Measurements from ENCODE around the gene METTL26. TPM values are rescaled to one million over a fixed set of nuclear protein-coding genes. Genes with fewer than 3 reads are reported as not detected.
A peak's percentile ranks its signal among the peaks of the same experiment; 100 is the strongest.

Gene METTL26
- total and polyA plus RNA-seq, 8 donors = 17.3 to 271 (median 197) TPM

- no peak overlapping the region for H3K27ac ChIP-seq
- H3K36me3 ChIP-seq = peaks cover 5 to 33% (median 29%) of the 10 kb centered on the region in 4 donors
- TF ChIP-seq EP300 (IDR thresholded peaks at IDR 0.05) = no peak
- no peak for TF ChIP-seq POLR2A (IDR thresholded peaks at IDR 0.05)
- TF ChIP-seq POLR2AphosphoS5 (IDR thresholded peaks at IDR 0.05) = no peak
- TF ChIP-seq CTCF (IDR thresholded peaks at IDR 0.05) = no peak
- intact Hi-C loops (cut with DNase I; ENCODE audit: low total_unique reads) = no loop called here
- H3K4me3 ChIP-seq = no peak overlapping the region
- WGBS, 5 donors = 94 to 98% (median 97%) methylated on average over 36 to 74 of the region's 74 CpGs
- H3K27me3 ChIP-seq = peaks cover 0 to 13% (median 0%) of the 10 kb centered on the region in 3 donors
- DNase-seq = no peak
- H3K4me1 ChIP-seq = peaks cover 39 to 57% (median 56%) of the 10 kb centered on the region in 4 donors
- H3K9me3 ChIP-seq = no peaks in the 10 kb centered on the region
Observed at GRCh38 chr16:633336-634050, 2.6 kb downstream of the METTL26 start.

- no peak for DNase-seq
- 92 to 95% (median 93%) methylated on average over 24 to 67 of the region's 67 CpGs for WGBS, 5 donors
- H3K9me3 ChIP-seq = no peaks in the 10 kb centered on the region
- H3K4me1 ChIP-seq = peaks cover 37 to 53% (median 51%) of the 10 kb centered on the region in 4 donors
- no peak for TF ChIP-seq CTCF (IDR thresholded peaks at IDR 0.05)
- TF ChIP-seq POLR2AphosphoS5 (IDR thresholded peaks at IDR 0.05) = no peak
- no peak for TF ChIP-seq EP300 (IDR thresholded peaks at IDR 0.05)
- no peak for TF ChIP-seq POLR2A (IDR thresholded peaks at IDR 0.05)
- intact Hi-C loops (cut with DNase I; ENCODE audit: low total_unique reads) = no loop called here
- peaks cover 0 to 13% (median 0%) of the 10 kb centered on the region in 3 donors for H3K27me3 ChIP-seq
- H3K27ac ChIP-seq = no peak overlapping the region
- no peak overlapping the region for H3K4me3 ChIP-seq
- peaks cover 13 to 40% (median 37%) of the 10 kb centered on the region in 4 donors for H3K36me3 ChIP-seq
Observed at GRCh38 chr16:632486-633335, 3.4 kb downstream of the METTL26 start.

- no peak for DNase-seq
- Histone ChIP-seq H3K4me1 (peaks cover 32 to 53% (median 48%) of the 10 kb centered on the region in 4 donors), H3K4me3 (no peak overlapping the region), H3K36me3 (peaks cover 15 to 49% (median 45%) of the 10 kb centered on the region in 4 donors), H3K9me3 (no peaks in the 10 kb centered on the region), H3K27me3 (peaks cover 0 to 13% (median 0%) of the 10 kb centered on the region in 3 donors), H3K27ac (no peak overlapping the region)
- 50 to 61% (median 56%) methylated on average over 9 of the region's 9 CpGs for WGBS, 5 donors
- intact Hi-C loops (cut with DNase I; ENCODE audit: low total_unique reads) = no loop called here
- no peak for TF ChIP-seq CTCF (IDR thresholded peaks at IDR 0.05)
Observed at GRCh38 chr16:631808-632358, 4.2 kb downstream of the METTL26 start.

GRCh38 chr16:630815-631405 lies 5.2 kb downstream of the METTL26 start, which contains the start of gene WFIKKN1:
WFIKKN1 (plus strand) TSS chr16:630985; CDS start chr16:631254, 269 bp downstream.
- peaks cover 32 to 51% (median 47%) of the 10 kb centered on the region in 4 donors for H3K4me1 ChIP-seq

More at GRCh38 chr16:630815-631405, 5.2 kb downstream of the METTL26 start, which contains the start of gene WFIKKN1:
- H3K9me3 ChIP-seq = no peaks in the 10 kb centered on the region
- no peak for TF ChIP-seq POLR2A (IDR thresholded peaks at IDR 0.05)
- peak; percentile 71 to 85 for DNase-seq
- 2 to 9% (median 4%) methylated on average over 7 to 23 of the region's 23 CpGs for WGBS, 5 donors
- H3K27ac ChIP-seq = peak within 1 kb of the TSS in 2 of 5 donors; percentile 1 to 14
- peaks cover 0 to 13% (median 0%) of the 10 kb centered on the region in 3 donors for H3K27me3 ChIP-seq
- peaks cover 17 to 59% (median 55%) of the 10 kb centered on the region in 4 donors for H3K36me3 ChIP-seq
- intact Hi-C loops (cut with DNase I; ENCODE audit: low total_unique reads) = no loop called here
- no peak within 1 kb of the TSS for H3K4me3 ChIP-seq

All from stomach (tissue), 9 donors.